ENCODE results near the gene RPRD1B.

RPRD1B gene

GRCh38 chr20:38111366-38112232, 78.1 kb downstream of the RPRD1B start:
- no peaks in the 10 kb centered on the region for H3K36me3 ChIP-seq (replicated peaks in 1 of 2; ENCODE audit: control insufficient read depth in 2 of 2, insufficient read depth in 2 of 2, low read length in 2 of 2)
- no peak overlapping the region for H2BK5ac ChIP-seq (ENCODE audit: low read length)
- H3K4me2 ChIP-seq (ENCODE audit: insufficient read depth, low read length, poor library complexity, severe bottlenecking): no peak overlapping the region
- no peak overlapping the region for H3K23ac ChIP-seq (ENCODE audit: low read depth, low read length, poor library complexity)
- no peak overlapping the region for H2BK12ac ChIP-seq (ENCODE audit: low read length)
- no peak overlapping the region for H2AFZ ChIP-seq (ENCODE audit: low read length)
- H3K27me3 ChIP-seq (ENCODE audit: control insufficient read depth in 3 of 3, insufficient read depth in 3 of 3, low read depth in 1 of 3, low read length in 3 of 3): no peaks in the 10 kb centered on the region
- H2AK5ac ChIP-seq (ENCODE audit: low read depth, low read length): no peak overlapping the region
- no peak overlapping the region for H2BK120ac ChIP-seq (ENCODE audit: low read depth, low read length)
- no peak overlapping the region for H3K4ac ChIP-seq (ENCODE audit: low read length)
- H3K27ac ChIP-seq (replicated peaks; ENCODE audit: low read length): no peak overlapping the region
- H3K9ac ChIP-seq (ENCODE audit: low read depth, low read length, poor library complexity): no peak overlapping the region
- no peak overlapping the region for H3K14ac ChIP-seq (ENCODE audit: low read length)
- H3K4me1 ChIP-seq (ENCODE audit: control insufficient read depth in 2 of 2, insufficient read depth in 1 of 2, low read depth in 1 of 2, low read length in 2 of 2): no peaks in the 10 kb centered on the region
- no peak overlapping the region for H4K8ac ChIP-seq (ENCODE audit: low read depth, low read length)
- H3K79me1 ChIP-seq (ENCODE audit: low read depth, low read length): no peaks in the 10 kb centered on the region
- DNase-seq (ENCODE audit: low spot score): no peak
- H4K91ac ChIP-seq (ENCODE audit: low read depth, low read length, poor library complexity): no peak overlapping the region
- WGBS, 2 donors (ENCODE audit: extremely low coverage in 2 of 2, insufficient read length in 2 of 2, insufficient replicate concordance in 1 of 2): no CpG with 5 or more reads among the region's 8 CpGs
- H3K9me3 ChIP-seq (replicated peaks in 1 of 2; ENCODE audit: control insufficient read depth in 2 of 2, insufficient read depth in 1 of 2, low read depth in 1 of 2, low read length in 2 of 2): no peaks in the 10 kb centered on the region
- H3K4me3 ChIP-seq (ENCODE audit: low read length in 2 of 2): no peak overlapping the region
- H3K18ac ChIP-seq (ENCODE audit: low read length): no peak overlapping the region
- no peak overlapping the region for H2BK15ac ChIP-seq (ENCODE audit: low read length)

- Histone ChIP-seq H3K23ac (ENCODE audit: low read depth, low read length, poor library complexity) (peak overlapping the region; percentile 19), H3K4ac (ENCODE audit: low read length) (no peak overlapping the region), H3K18ac (ENCODE audit: low read length) (no peak overlapping the region), H3K4me2 (ENCODE audit: insufficient read depth, low read length, poor library complexity, severe bottlenecking) (no peak overlapping the region), H4K8ac (ENCODE audit: low read depth, low read length) (no peak overlapping the region), H3K27me3 (ENCODE audit: control insufficient read depth in 3 of 3, insufficient read depth in 3 of 3, low read depth in 1 of 3, low read length in 3 of 3) (no peaks in the 10 kb centered on the region), H3K9ac (ENCODE audit: low read depth, low read length, poor library complexity) (no peak overlapping the region), H4K91ac (ENCODE audit: low read depth, low read length, poor library complexity) (no peak overlapping the region), H2AFZ (ENCODE audit: low read length) (no peak overlapping the region), H3K27ac (replicated peaks; ENCODE audit: low read length) (no peak overlapping the region), H2AK5ac (ENCODE audit: low read depth, low read length) (peak overlapping the region; percentile 72), H2BK15ac (ENCODE audit: low read length) (no peak overlapping the region), H2BK12ac (ENCODE audit: low read length) (no peak overlapping the region), H2BK120ac (ENCODE audit: low read depth, low read length) (peak overlapping the region; percentile 52), H2BK5ac (ENCODE audit: low read length) (no peak overlapping the region), H3K79me1 (ENCODE audit: low read depth, low read length) (no peaks in the 10 kb centered on the region), H3K4me1 (ENCODE audit: control insufficient read depth in 2 of 2, insufficient read depth in 1 of 2, low read depth in 1 of 2, low read length in 2 of 2) (no peaks in the 10 kb centered on the region), H3K4me3 (ENCODE audit: low read length in 2 of 2) (no peak overlapping the region), H3K36me3 (replicated peaks in 1 of 2; ENCODE audit: control insufficient read depth in 2 of 2, insufficient read depth in 2 of 2, low read length in 2 of 2) (no peaks in the 10 kb centered on the region), H3K9me3 (replicated peaks in 1 of 2; ENCODE audit: control insufficient read depth in 2 of 2, insufficient read depth in 1 of 2, low read depth in 1 of 2, low read length in 2 of 2) (no peaks in the 10 kb centered on the region), H3K14ac (ENCODE audit: low read length) (no peak overlapping the region)
- no peak for DNase-seq (ENCODE audit: low spot score)
- no CpG with 5 or more reads among the region's 14 CpGs for WGBS, 2 donors (ENCODE audit: extremely low coverage in 2 of 2, insufficient read length in 2 of 2, insufficient replicate concordance in 1 of 2)
Measured at GRCh38 chr20:38112261-38112929, 78.8 kb downstream of the RPRD1B start.

- Histone ChIP-seq H3K9me3 (replicated peaks in 1 of 2; ENCODE audit: control insufficient read depth in 2 of 2, insufficient read depth in 1 of 2, low read depth in 1 of 2, low read length in 2 of 2) (no peaks in the 10 kb centered on the region), H3K79me1 (ENCODE audit: low read depth, low read length) (no peaks in the 10 kb centered on the region), H2BK12ac (ENCODE audit: low read length) (no peak overlapping the region), H2BK15ac (ENCODE audit: low read length) (no peak overlapping the region), H3K27me3 (ENCODE audit: control insufficient read depth in 3 of 3, insufficient read depth in 3 of 3, low read depth in 1 of 3, low read length in 3 of 3) (no peaks in the 10 kb centered on the region), H2AFZ (ENCODE audit: low read length) (no peak overlapping the region), H3K27ac (replicated peaks; ENCODE audit: low read length) (no peak overlapping the region), H2AK5ac (ENCODE audit: low read depth, low read length) (peak overlapping the region; percentile 72), H3K4me2 (ENCODE audit: insufficient read depth, low read length, poor library complexity, severe bottlenecking) (no peak overlapping the region), H3K4ac (ENCODE audit: low read length) (no peak overlapping the region), H3K14ac (ENCODE audit: low read length) (no peak overlapping the region), H3K36me3 (replicated peaks in 1 of 2; ENCODE audit: control insufficient read depth in 2 of 2, insufficient read depth in 2 of 2, low read length in 2 of 2) (no peaks in the 10 kb centered on the region), H4K91ac (ENCODE audit: low read depth, low read length, poor library complexity) (no peak overlapping the region), H4K8ac (ENCODE audit: low read depth, low read length) (no peak overlapping the region), H3K18ac (ENCODE audit: low read length) (no peak overlapping the region), H3K4me3 (ENCODE audit: low read length in 2 of 2) (no peak overlapping the region), H3K4me1 (ENCODE audit: control insufficient read depth in 2 of 2, insufficient read depth in 1 of 2, low read depth in 1 of 2, low read length in 2 of 2) (no peaks in the 10 kb centered on the region), H2BK5ac (ENCODE audit: low read length) (no peak overlapping the region), H3K9ac (ENCODE audit: low read depth, low read length, poor library complexity) (no peak overlapping the region), H3K23ac (ENCODE audit: low read depth, low read length, poor library complexity) (peak overlapping the region; percentile 19), H2BK120ac (ENCODE audit: low read depth, low read length) (peak overlapping the region; percentile 52)
- DNase-seq (ENCODE audit: low spot score): no peak
- no CpG with 5 or more reads among the region's 8 CpGs for WGBS, 2 donors (ENCODE audit: extremely low coverage in 2 of 2, insufficient read length in 2 of 2, insufficient replicate concordance in 1 of 2)
Measured at GRCh38 chr20:38112930-38113294, 79.4 kb downstream of the RPRD1B start.

All from neuronal stem cell (in vitro differentiated cells).